NCI-H146 (cell line): ENCODE results near the gene NELL2.
A peak's percentile ranks its signal among the peaks of the same experiment; 100 is the strongest.
"Not testable (repeated sequence)": the region's sequence is repeated elsewhere in the genome, so short reads cannot be mapped to it uniquely, and the experiment has no call there.

Experiments
- DNase-seq: peaks from one replicate; lab custom pipeline; 2025; lab: John Stamatoyannopoulos, UW

Gene NELL2

GRCh38 chr12:44778863-44779262 lies 97.3 kb downstream of the NELL2 start:
- DNase-seq, result no peak

- DNase-seq, result no peak
Observed at GRCh38 chr12:44777044-44777443, 99.1 kb downstream of the NELL2 start.

- no peak for DNase-seq
Observed at GRCh38 chr12:44775901-44776300, 100.2 kb downstream of the NELL2 start.

GRCh38 chr12:44774815-44775411 lies 101.2 kb downstream of the NELL2 start:
- peak; percentile 23 for DNase-seq

GRCh38 chr12:44771485-44772021 lies 104.6 kb downstream of the NELL2 start:
- DNase-seq, result no peak

- no peak for DNase-seq
Observed at GRCh38 chr12:44765796-44766195, 110.3 kb downstream of the NELL2 start.

GRCh38 chr12:44763021-44763420 lies 113.1 kb downstream of the NELL2 start:
- DNase-seq, result no peak

GRCh38 chr12:44759289-44759688 lies 116.8 kb downstream of the NELL2 start:
- no peak for DNase-seq

- no peak for DNase-seq
Observed at GRCh38 chr12:44750468-44750867, 125.6 kb downstream of the NELL2 start.

GRCh38 chr12:44749566-44749965 lies 126.5 kb downstream of the NELL2 start:
- DNase-seq, result no peak

GRCh38 chr12:44748950-44749468 lies 127.1 kb downstream of the NELL2 start:
- no peak for DNase-seq

GRCh38 chr12:44741292-44741980 lies 134.7 kb downstream of the NELL2 start:
- DNase-seq, result not testable (repeated sequence)

- no peak for DNase-seq
Observed at GRCh38 chr12:44738051-44738450, 138.1 kb downstream of the NELL2 start.

- DNase-seq, result no peak
Observed at GRCh38 chr12:44728566-44728965, 147.5 kb downstream of the NELL2 start.

GRCh38 chr12:44720265-44720664 lies 155.8 kb downstream of the NELL2 start:
- no peak for DNase-seq

GRCh38 chr12:44717612-44718011 lies 158.5 kb downstream of the NELL2 start:
- no peak for DNase-seq

GRCh38 chr12:44716711-44717110 lies 159.4 kb downstream of the NELL2 start:
- DNase-seq, result no peak

GRCh38 chr12:44711736-44712135 lies 164.4 kb downstream of the NELL2 start:
- no peak for DNase-seq

- no peak for DNase-seq
Observed at GRCh38 chr12:44709166-44709565, 166.9 kb downstream of the NELL2 start.

- DNase-seq, result no peak
Observed at GRCh38 chr12:44708218-44708617, 167.9 kb downstream of the NELL2 start.

GRCh38 chr12:44703182-44703910 lies 172.8 kb downstream of the NELL2 start:
- DNase-seq, result no peak

GRCh38 chr12:44697511-44697910 lies 178.6 kb downstream of the NELL2 start:
- no peak for DNase-seq

- no peak for DNase-seq
Observed at GRCh38 chr12:44696542-44696941, 179.6 kb downstream of the NELL2 start.
